GM18907 (cell line): Measurements from ENCODE around the gene WNT2.
A peak's percentile ranks its signal among the peaks of the same experiment; 100 is the strongest.

Source experiments
- ATAC-seq: cut with Tn5 transposase; IDR thresholded peaks from one replicate; pipeline ENCODE4 v1.9.1; 2021; ENCODE audit warnings: mild to moderate bottlenecking, moderate library complexity; ENCODE audit not compliant: unreplicated experiment

WNT2 gene

GRCh38 chr7:117322741-117323304 is at the start of gene WNT2:
WNT2 (minus strand) TSS chr7:117323058; CDS start chr7:117322989, 69 bp downstream.
- no peak for ATAC-seq

GRCh38 chr7:117372073-117372472 is 49.2 kb upstream of the WNT2 start:
- ATAC-seq: no peak

- no peak for ATAC-seq
These were observed 41.7 kb upstream of the WNT2 start for GRCh38 chr7:117364339-117365080.

GRCh38 chr7:117362294-117362888 is 39.5 kb upstream of the WNT2 start:
- no peak for ATAC-seq

GRCh38 chr7:117350027-117350426 is 27.2 kb upstream of the WNT2 start:
- no peak for ATAC-seq

GRCh38 chr7:117349570-117349969 is 26.7 kb upstream of the WNT2 start:
- no peak for ATAC-seq

GRCh38 chr7:117347962-117348672 is 25.3 kb upstream of the WNT2 start:
- ATAC-seq: peak; percentile 92

GRCh38 chr7:117347480-117347879 is 24.6 kb upstream of the WNT2 start:
- peak; percentile 34 for ATAC-seq

- ATAC-seq: no peak
These were observed 23.3 kb upstream of the WNT2 start for GRCh38 chr7:117346161-117346560.

GRCh38 chr7:117338020-117338419 is 15.2 kb upstream of the WNT2 start:
- ATAC-seq: no peak

- ATAC-seq: no peak
These were observed 10.3 kb upstream of the WNT2 start for GRCh38 chr7:117333168-117333567.

- ATAC-seq: no peak
These were observed 9.2 kb upstream of the WNT2 start for GRCh38 chr7:117332031-117332430.

GRCh38 chr7:117325836-117326235 is 3.0 kb upstream of the WNT2 start:
- ATAC-seq: no peak

GRCh38 chr7:117324960-117325359 is 2.1 kb upstream of the WNT2 start:
- ATAC-seq: no peak

- ATAC-seq: no peak
These were observed 1.2 kb upstream of the WNT2 start for GRCh38 chr7:117323851-117324711.

- ATAC-seq: no peak
These were observed 520 bp upstream of the WNT2 start for GRCh38 chr7:117323305-117323850.

- no peak for ATAC-seq
These were observed 2.3 kb downstream of the WNT2 start for GRCh38 chr7:117320523-117320922.

GRCh38 chr7:117319181-117319580 is 3.7 kb downstream of the WNT2 start:
- no peak for ATAC-seq

GRCh38 chr7:117313582-117313981 is 9.3 kb downstream of the WNT2 start:
- no peak for ATAC-seq
